OCI-LY1 (cell line): Measurements from ENCODE around the gene ELL2.

Experiments
- CTCF ChIP-seq: fragments of 200-600 bp; sonication (generic), shearing (Covaris generic); IDR thresholded peaks from 2 replicates; pipeline ENCODE4 v1.5.1; 2017; ENCODE audit warnings: mild to moderate bottlenecking, antibody characterized with exemption, low read length, moderate library complexity, mixed read lengths
- EZH2 ChIP-seq: fragments of 200-600 bp; sonication (generic), shearing (Covaris generic); IDR thresholded peaks from 2 replicates; pipeline ENCODE4 v1.8.0; 2017; ENCODE audit warnings: borderline replicate concordance, mixed run types, mild to moderate bottlenecking, antibody characterized with exemption, low read length, moderate library complexity, mixed read lengths

GRCh38 chr5:95927927-95928723, 33.5 kb downstream of the ELL2 start:
- no peak for TF ChIP-seq CTCF
- no peak for TF ChIP-seq EZH2
